GM23248 (cell line): ENCODE measurements around the gene UBASH3B. TPM values are rescaled to one million over a fixed set of nuclear protein-coding genes. Genes with fewer than 3 reads are reported as not detected.

Experiments
- DNase-seq: peaks from one replicate; pipeline ENCODE4 v3.0.0-alpha.2; 2015
- H2AFZ ChIP-seq: fragments of 200-600 bp; sonication (generic); 2 replicates; pipeline ENCODE4 v1.6.1; 2016; ENCODE audit warnings: antibody characterized with exemption
- H3F3A ChIP-seq: fragments of 200-600 bp; sonication (generic); 2 replicates; pipeline ENCODE4 v1.6.1; 2016; ENCODE audit warnings: mild to moderate bottlenecking, antibody characterized with exemption, mixed run types; ENCODE audit not compliant: insufficient read depth
- H3K27ac ChIP-seq: fragments of 200-600 bp; sonication (generic); 2 replicates; pipeline ENCODE4 v1.5.1; 2016; ENCODE audit warnings: mild to moderate bottlenecking
- H3K27me3 ChIP-seq: fragments of 200-600 bp; sonication (generic); replicated peaks from 2 replicates; pipeline ENCODE4 v1.6.1; 2016; ENCODE audit warnings: mild to moderate bottlenecking; ENCODE audit not compliant: insufficient read depth
- H3K36me3 ChIP-seq: fragments of 200-600 bp; sonication (generic); 2 replicates; pipeline ENCODE4 v1.6.1; 2016; ENCODE audit warnings: low read depth, mild to moderate bottlenecking
- H3K4me1 ChIP-seq: fragments of 200-600 bp; sonication (generic); 2 replicates; pipeline ENCODE4 v1.6.1; 2016; ENCODE audit warnings: mild to moderate bottlenecking; ENCODE audit not compliant: insufficient read depth
- H3K4me2 ChIP-seq: fragments of 200-600 bp; sonication (generic); one replicate; pipeline ENCODE4 v1.6.1; 2016; ENCODE audit warnings: mild to moderate bottlenecking; ENCODE audit not compliant: unreplicated experiment
- H3K4me3 ChIP-seq: fragments of 200-600 bp; sonication (generic); 2 replicates; pipeline ENCODE4 v1.5.1; 2016; ENCODE audit warnings: mild to moderate bottlenecking
- H3K79me2 ChIP-seq: fragments of 200-600 bp; sonication (generic); 2 replicates; pipeline ENCODE4 v1.6.1; 2016; ENCODE audit warnings: mild to moderate bottlenecking; ENCODE audit not compliant: insufficient read depth
- H3K9ac ChIP-seq: fragments of 200-600 bp; sonication (generic); 2 replicates; pipeline ENCODE4 v1.6.1; 2016; ENCODE audit warnings: mild to moderate bottlenecking
- H3K9me2 ChIP-seq: fragments of 200-600 bp; sonication (generic); 2 replicates; pipeline ENCODE4 v1.6.1; 2016; ENCODE audit warnings: mixed run types, mild to moderate bottlenecking, moderate library complexity; ENCODE audit not compliant: insufficient read depth
- H3K9me3 ChIP-seq: fragments of 200-600 bp; sonication (generic); one replicate; pipeline ENCODE4 v1.6.1; 2017; ENCODE audit warnings: low read depth
- H4K20me1 ChIP-seq: fragments of 200-600 bp; sonication (generic); 2 replicates; pipeline ENCODE4 v1.6.0; 2016; ENCODE audit not compliant: insufficient read depth
- EZH2 ChIP-seq: fragments of 200-600 bp; sonication (generic); IDR thresholded peaks from 2 replicates; pipeline ENCODE4 v1.6.1; 2018; ENCODE audit warnings: antibody characterized with exemption, mild to moderate bottlenecking; ENCODE audit not compliant: insufficient read depth, poor library complexity, severe bottlenecking
- EZH2phosphoT487 ChIP-seq: fragments of 200-600 bp; sonication (generic); IDR thresholded peaks from 2 replicates; pipeline ENCODE4 v1.6.1; 2018; ENCODE audit warnings: antibody characterized with exemption, moderate library complexity, mild to moderate bottlenecking, low read depth; ENCODE audit not compliant: insufficient read depth
- WGBS, 2 experiments: methylation state at CpG; one replicate each; pipeline ENCODE4 v1.1.6; 2015 to 2017; ENCODE audit warnings: low lambda C conversion rate in 2 of 2, low coverage in 1 of 2; ENCODE audit errors: missing lambda C conversion rate in 2 of 2; 5-methylcytosine and 5-hydroxymethylcytosine counted together
- in situ Hi-C: fragments of 300-500 bp; cut with MboI; formaldehyde crosslinking; loops from 2 replicates; pipeline ENCODE4 v1.15.0; 2020
- polyA plus RNA-seq: library from polyadenylated mRNA; unstranded; fragments of >200 nt; fragmentation: Nextera tagmentation; extraction: Ambion mirVana; gene quantifications from 2 replicates; pipeline ENCODE4 v1.2.1, GENCODE V29; 2016
- total RNA-seq: library from RNA; depleted of rRNA; stranded (reverse); fragments of >200 nt; shearing (Covaris generic); gene quantifications from 2 replicates; pipeline ENCODE4 v1.2.3, GENCODE V29; 2014

Gene UBASH3B
- total and polyA plus RNA-seq, 2 experiments from 2014 or later: 15.5 to 19.7 TPM

GRCh38 chr11:122690801-122691548 lies 35.5 kb downstream of the UBASH3B start:
- no peaks in the 10 kb centered on the region for H3K27me3 ChIP-seq
- peak; percentile 69 for DNase-seq
- H3K79me2 ChIP-seq: peaks cover 88% of the 10 kb centered on the region
- peak overlapping the region; percentile 69 for H3K4me3 ChIP-seq
- H4K20me1 ChIP-seq: no peaks in the 10 kb centered on the region
- H3K36me3 ChIP-seq: no peaks in the 10 kb centered on the region
- 43 to 48% methylated on average over 14 of the region's 14 CpGs for WGBS, 2 experiments
- peak overlapping the region; percentile 84 for H2AFZ ChIP-seq
- peak overlapping the region; percentile 71 for H3K4me2 ChIP-seq
- H3K9me2 ChIP-seq: no peaks in the 10 kb centered on the region
- no peaks in the 10 kb centered on the region for H3K9me3 ChIP-seq
- H3F3A ChIP-seq: peaks cover 8% of the 10 kb centered on the region; the same call in 1 of the 2 replicates
- H3K4me1 ChIP-seq: peaks cover 22% of the 10 kb centered on the region
- in situ Hi-C loops: no loop called here
- no peak for TF ChIP-seq EZH2phosphoT487
- no peak for TF ChIP-seq EZH2
- H3K27ac ChIP-seq: peak overlapping the region; percentile 53
- peak overlapping the region; percentile 75 for H3K9ac ChIP-seq

GRCh38 chr11:122691549-122692150 lies 36.1 kb downstream of the UBASH3B start:
- peaks cover 22% of the 10 kb centered on the region for H3K4me1 ChIP-seq
- peak overlapping the region; percentile 75 for H3K9ac ChIP-seq
- H3K27me3 ChIP-seq: no peaks in the 10 kb centered on the region
- H3K27ac ChIP-seq: peak overlapping the region; percentile 53
- H4K20me1 ChIP-seq: no peaks in the 10 kb centered on the region
- H3K4me2 ChIP-seq: peak overlapping the region; percentile 71
- no peak for DNase-seq
- peak overlapping the region; percentile 84 for H2AFZ ChIP-seq
- WGBS, 2 experiments: 91 to 95% methylated on average over 4 of the region's 4 CpGs
- TF ChIP-seq EZH2phosphoT487 (no peak), EZH2 (no peak)
- H3K4me3 ChIP-seq: peak overlapping the region; percentile 69; the same call in 1 of the 2 replicates
- H3K36me3 ChIP-seq: no peaks in the 10 kb centered on the region
- in situ Hi-C loops: no loop called here
- peaks cover 8% of the 10 kb centered on the region; the same call in 1 of the 2 replicates for H3F3A ChIP-seq
- no peaks in the 10 kb centered on the region for H3K9me3 ChIP-seq
- no peaks in the 10 kb centered on the region for H3K9me2 ChIP-seq
- peaks cover 88% of the 10 kb centered on the region for H3K79me2 ChIP-seq

DNA sequence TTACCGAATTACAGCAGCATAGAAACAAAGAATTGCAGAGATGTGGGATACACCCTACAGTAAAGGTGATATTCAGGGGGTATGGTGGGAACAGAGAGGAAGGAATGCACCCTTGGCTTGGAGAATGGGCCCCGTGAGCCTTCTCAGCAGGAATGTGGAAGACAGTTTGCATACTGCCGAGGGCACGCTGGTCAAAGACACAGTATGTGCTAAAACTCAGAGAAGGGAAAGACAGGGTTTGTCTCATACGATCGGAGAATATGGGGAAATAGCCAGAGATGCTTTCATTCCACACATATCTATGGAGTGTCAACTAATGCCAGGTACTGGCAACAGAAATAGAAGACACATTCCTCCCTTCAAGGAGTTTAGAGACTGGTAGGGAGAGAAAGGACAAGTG lies 36.9 kb downstream of the UBASH3B start:
- no peaks in the 10 kb centered on the region for H3K9me3 ChIP-seq
- no peak overlapping the region for H3K4me3 ChIP-seq
- no peak for TF ChIP-seq EZH2phosphoT487
- no peak for TF ChIP-seq EZH2
- H3K79me2 ChIP-seq: peaks cover 88% of the 10 kb centered on the region
- no peaks in the 10 kb centered on the region for H3K27me3 ChIP-seq
- no peak overlapping the region for H3K27ac ChIP-seq
- H3F3A ChIP-seq: peaks cover 8% of the 10 kb centered on the region; the same call in 1 of the 2 replicates
- 90 to 93% methylated on average over 6 of the region's 6 CpGs for WGBS, 2 experiments
- no peak for DNase-seq
- no peak overlapping the region for H3K4me2 ChIP-seq
- H3K36me3 ChIP-seq: no peaks in the 10 kb centered on the region
- no peaks in the 10 kb centered on the region for H4K20me1 ChIP-seq
- H3K4me1 ChIP-seq: peaks cover 22% of the 10 kb centered on the region
- no peaks in the 10 kb centered on the region for H3K9me2 ChIP-seq
- H2AFZ ChIP-seq: no peak overlapping the region
- in situ Hi-C loops: no loop called here
- no peak overlapping the region for H3K9ac ChIP-seq

DNA sequence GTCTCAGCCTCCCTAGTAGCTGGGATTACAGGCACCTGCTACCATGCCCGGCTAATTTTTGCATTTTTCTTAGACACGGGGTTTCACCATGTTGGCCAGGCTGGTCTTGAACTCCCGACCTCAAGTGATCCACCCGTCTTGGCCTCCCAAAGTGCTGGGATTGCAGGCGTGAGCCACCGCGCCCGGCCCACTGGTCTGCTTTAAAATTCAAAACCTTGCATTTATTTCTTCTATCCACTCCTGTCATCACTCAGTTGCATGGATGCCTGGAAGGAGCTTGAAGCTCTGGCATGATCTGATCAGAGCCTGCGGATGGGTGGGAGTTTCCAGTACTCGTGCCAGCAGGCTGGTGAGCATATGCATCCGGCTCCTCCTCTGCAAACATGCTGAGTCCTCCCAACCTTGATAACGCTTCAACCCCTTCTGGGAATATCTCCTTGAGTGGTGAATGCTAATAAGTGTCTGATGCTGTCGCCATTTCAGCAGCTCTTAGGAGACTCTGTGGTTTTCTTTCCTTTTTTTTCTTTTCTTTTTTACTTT lies 39.6 kb downstream of the UBASH3B start:
- Histone ChIP-seq H3K9me3 (no peaks in the 10 kb centered on the region), H3K27ac (no peak overlapping the region), H3K4me3 (no peak overlapping the region), H3K9me2 (no peaks in the 10 kb centered on the region), H3F3A (peaks cover 8% of the 10 kb centered on the region; the same call in 1 of the 2 replicates), H2AFZ (no peak overlapping the region), H3K4me2 (no peak overlapping the region), H3K79me2 (peaks cover 97% of the 10 kb centered on the region), H3K4me1 (peaks cover 22% of the 10 kb centered on the region), H3K36me3 (no peaks in the 10 kb centered on the region), H3K9ac (no peak overlapping the region), H4K20me1 (no peaks in the 10 kb centered on the region), H3K27me3 (no peaks in the 10 kb centered on the region)
- no peak for TF ChIP-seq EZH2
- TF ChIP-seq EZH2phosphoT487: no peak
- 65 to 67% methylated on average over 13 of the region's 13 CpGs for WGBS, 2 experiments
- in situ Hi-C loops: no loop called here
- DNase-seq: no peak
